Measurements from ENCODE around the gene BRF1. TPM values are rescaled to one million over a fixed set of nuclear protein-coding genes. Genes with fewer than 3 reads are reported as not detected.

Gene BRF1
- polyA plus RNA-seq, 4 donors: 18.4 to 28.0 (median 20.2) TPM

DNA sequence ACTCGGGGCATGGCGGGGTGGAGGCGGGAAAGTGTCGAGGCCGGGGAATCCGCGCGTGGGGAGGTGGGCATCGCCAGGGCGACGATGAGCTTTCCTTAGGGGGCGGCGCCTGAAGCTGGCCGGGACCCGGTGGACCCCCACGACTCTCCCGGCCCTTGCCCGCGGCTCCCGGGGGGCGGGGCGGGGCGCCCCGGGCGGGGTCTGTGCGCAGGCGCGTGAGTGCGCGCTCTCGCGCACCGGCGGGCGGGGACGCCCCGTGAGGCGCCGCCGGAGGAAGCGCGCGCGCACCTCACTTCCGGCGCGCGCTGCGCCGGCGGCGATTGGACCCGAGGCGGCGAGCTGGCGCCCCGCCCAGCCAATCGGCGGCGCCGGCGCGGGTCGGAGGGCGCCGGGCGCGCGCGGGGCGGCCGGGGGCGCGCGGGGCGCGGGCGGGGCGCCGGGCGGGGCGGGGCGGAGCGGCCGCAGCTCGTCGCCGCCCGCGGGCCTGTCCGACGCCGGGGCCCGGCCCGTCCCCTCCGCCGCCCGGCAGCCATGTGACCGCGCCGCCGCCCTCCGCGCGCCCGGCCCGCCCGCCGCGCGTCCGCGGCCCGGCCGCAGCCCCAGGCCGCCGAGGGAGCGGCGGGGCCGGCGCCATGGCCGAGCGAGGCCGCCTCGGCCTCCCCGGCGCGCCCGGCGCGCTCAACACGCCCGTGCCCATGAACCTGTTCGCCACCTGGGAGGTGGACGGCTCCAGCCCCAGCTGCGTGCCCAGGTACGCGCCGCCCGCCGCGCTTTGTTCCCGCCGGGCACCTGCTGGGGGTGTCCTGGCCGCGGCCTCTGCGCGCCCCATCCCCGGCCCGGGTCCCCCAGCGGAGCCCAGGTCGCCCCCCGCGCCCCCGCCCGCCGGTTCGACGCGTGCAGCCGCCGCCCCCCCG lies 13.7 kb upstream of the BRF1 start, which contains the start of gene PACS2:
Gene PACS2, plus strand, starts transcription at position 462 of the 914 bp plus-strand sequence. Its CDS starts 171 bp downstream, at position 633.
- Histone ChIP-seq H3K27ac (ENCODE audit: low read depth in 1 of 3, low read length in 2 of 3) (peak within 1 kb of the TSS; percentile 71 to 88 (median 83)), H3K27me3 (ENCODE audit: control insufficient read depth in 3 of 3, insufficient read depth in 3 of 3, low read length in 3 of 3) (no peaks in the 10 kb centered on the region), H3K9me3 (ENCODE audit: control insufficient read depth in 2 of 2, insufficient read depth in 1 of 2, low read depth in 1 of 2, low read length in 1 of 2) (no peaks in the 10 kb centered on the region), H3K4me1 (ENCODE audit: control insufficient read depth in 3 of 3, insufficient read depth in 2 of 3, low read depth in 1 of 3, low read length in 2 of 3) (peaks cover 0 to 13% (median 4%) of the 10 kb centered on the region in 3 donors), H3K36me3 (ENCODE audit: control insufficient read depth in 3 of 3, insufficient read depth in 2 of 3, low read depth in 1 of 3, low read length in 3 of 3) (peaks cover 0 to 3% (median 0%) of the 10 kb centered on the region in 3 donors), H3K4me3 (ENCODE audit: low read depth in 1 of 3, low read length in 3 of 3) (peak within 1 kb of the TSS; percentile 65 to 99 (median 71))
- no peak for FAIRE-seq
- peak; percentile 86 to 92 for DNase-seq
- 0 to 1% (median 0%) methylated on average over 28 to 163 of the region's 163 CpGs for WGBS, 3 donors

DNA sequence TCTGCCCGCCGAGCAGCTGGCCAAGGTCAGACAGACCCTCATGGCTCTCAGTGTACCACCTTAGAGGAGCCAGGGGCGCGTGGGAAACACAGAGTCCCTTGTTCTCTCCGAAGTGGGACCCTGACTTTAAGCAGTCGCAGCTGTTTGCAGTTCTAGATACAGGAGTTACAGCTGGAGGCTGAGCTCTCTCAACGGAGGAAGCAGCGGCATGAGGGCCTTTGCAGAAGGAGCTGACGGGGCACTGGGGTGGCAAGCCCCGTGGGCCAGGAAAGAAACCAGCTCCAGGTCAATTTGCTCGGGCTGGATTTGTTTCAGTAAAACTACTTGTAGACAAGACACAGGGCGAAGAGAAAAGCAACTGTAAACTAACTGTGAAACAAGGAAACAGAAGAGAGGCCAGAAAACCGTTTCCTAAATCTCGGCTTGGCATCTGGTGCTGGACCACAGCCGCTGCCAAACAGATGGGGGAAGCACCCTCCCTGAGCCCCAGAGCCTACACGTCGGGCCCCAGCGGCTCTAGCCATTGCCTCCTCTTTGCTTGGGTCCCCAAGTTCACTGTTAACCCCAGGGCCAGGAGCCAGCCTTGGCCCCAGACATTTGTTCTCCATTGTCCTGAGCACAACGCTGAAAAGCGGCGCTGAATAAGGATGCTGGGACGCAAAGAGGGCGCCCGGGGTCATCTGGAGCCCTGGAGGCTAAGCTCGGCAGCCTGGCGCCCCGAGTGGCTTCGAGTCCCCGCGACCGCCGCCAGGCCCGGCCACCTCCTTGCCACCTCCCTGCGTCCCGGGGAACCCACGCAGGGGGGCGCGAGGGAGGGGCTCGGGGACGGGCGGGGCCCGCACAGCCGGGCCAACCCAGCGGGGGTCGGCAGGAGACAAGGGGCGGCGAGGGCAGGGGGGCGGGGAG lies 12.8 kb upstream of the BRF1 start:
- DNase-seq: peak in 1 of 2 donors; percentile 26
- no peak for FAIRE-seq

DNA sequence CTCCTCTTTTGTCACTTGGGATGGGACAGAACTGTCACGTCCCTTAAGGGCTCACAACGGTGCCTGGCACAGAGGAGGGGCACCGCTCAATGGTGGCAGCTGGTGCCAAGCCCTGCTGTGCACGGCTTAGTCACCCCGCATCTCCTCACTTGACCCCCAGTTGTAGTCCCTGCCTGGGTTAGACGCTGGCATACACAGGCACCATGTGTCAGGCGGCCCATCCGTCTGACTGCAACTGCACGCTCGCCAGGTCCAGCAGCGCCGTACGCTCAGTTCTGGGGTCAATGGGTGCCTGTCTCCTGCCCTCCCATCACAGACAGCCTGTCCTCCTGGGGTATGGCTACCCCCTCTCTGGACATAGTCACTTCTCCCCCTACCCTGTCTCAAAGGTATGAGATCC lies 12.2 kb upstream of the BRF1 start:
- Histone ChIP-seq H3K27me3 (ENCODE audit: control insufficient read depth in 3 of 3, insufficient read depth in 3 of 3, low read length in 3 of 3) (no peaks in the 10 kb centered on the region), H3K27ac (ENCODE audit: low read depth in 1 of 3, low read length in 2 of 3) (peak overlapping the region in 1 of 3 donors; percentile 71), H3K9me3 (ENCODE audit: control insufficient read depth in 2 of 2, insufficient read depth in 1 of 2, low read depth in 1 of 2, low read length in 1 of 2) (no peaks in the 10 kb centered on the region), H3K36me3 (ENCODE audit: control insufficient read depth in 3 of 3, insufficient read depth in 2 of 3, low read depth in 1 of 3, low read length in 3 of 3) (peaks cover 0 to 3% (median 0%) of the 10 kb centered on the region in 3 donors), H3K4me1 (ENCODE audit: control insufficient read depth in 3 of 3, insufficient read depth in 2 of 3, low read depth in 1 of 3, low read length in 2 of 3) (peaks cover 0 to 13% (median 4%) of the 10 kb centered on the region in 3 donors), H3K4me3 (ENCODE audit: low read depth in 1 of 3, low read length in 3 of 3) (no peak overlapping the region)
- FAIRE-seq (no peak), DNase-seq (no peak)
- 88 to 92% (median 90%) methylated on average over 13 of the region's 13 CpGs for WGBS, 3 donors

More for the DNA sequence above, 12.8 kb upstream of the BRF1 start:
- Histone ChIP-seq H3K27me3 (ENCODE audit: control insufficient read depth in 3 of 3, insufficient read depth in 3 of 3, low read length in 3 of 3) (no peaks in the 10 kb centered on the region), H3K27ac (ENCODE audit: low read depth in 1 of 3, low read length in 2 of 3) (peak overlapping the region; percentile 50 to 83 (median 71)), H3K36me3 (ENCODE audit: control insufficient read depth in 3 of 3, insufficient read depth in 2 of 3, low read depth in 1 of 3, low read length in 3 of 3) (peaks cover 0 to 3% (median 0%) of the 10 kb centered on the region in 3 donors), H3K4me3 (ENCODE audit: low read depth in 1 of 3, low read length in 3 of 3) (peak overlapping the region; percentile 43 to 89 (median 62)), H3K4me1 (ENCODE audit: control insufficient read depth in 3 of 3, insufficient read depth in 2 of 3, low read depth in 1 of 3, low read length in 2 of 3) (peaks cover 0 to 13% (median 4%) of the 10 kb centered on the region in 3 donors), H3K9me3 (ENCODE audit: control insufficient read depth in 2 of 2, insufficient read depth in 1 of 2, low read depth in 1 of 2, low read length in 1 of 2) (no peaks in the 10 kb centered on the region)
- 16 to 23% (median 23%) methylated on average over 44 to 48 of the region's 48 CpGs for WGBS, 3 donors

DNA sequence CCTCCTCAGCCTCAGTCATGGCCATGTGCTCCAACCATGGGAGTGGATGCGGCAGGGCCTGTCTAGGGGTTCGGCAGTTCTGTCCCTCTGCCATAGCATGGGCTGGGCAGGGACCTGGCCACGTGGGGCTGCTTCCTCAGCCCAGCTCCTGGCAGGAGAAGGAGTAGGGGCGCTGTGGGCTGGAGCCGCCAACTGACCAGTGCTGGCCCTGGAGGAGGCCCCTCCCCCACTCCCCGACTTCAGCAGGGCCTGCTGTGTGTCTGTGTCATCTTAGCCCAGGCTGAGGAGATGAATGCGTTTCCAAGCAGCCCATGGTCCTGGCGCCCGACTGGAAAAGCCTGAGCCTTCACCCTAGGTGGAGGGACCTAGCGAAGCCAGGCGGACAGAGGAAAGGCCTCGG lies 11.0 kb upstream of the BRF1 start:
- Histone ChIP-seq H3K4me3 (ENCODE audit: low read depth in 1 of 3, low read length in 3 of 3) (no peak overlapping the region), H3K36me3 (ENCODE audit: control insufficient read depth in 3 of 3, insufficient read depth in 2 of 3, low read depth in 1 of 3, low read length in 3 of 3) (peaks cover 0 to 4% (median 0%) of the 10 kb centered on the region in 3 donors), H3K27me3 (ENCODE audit: control insufficient read depth in 3 of 3, insufficient read depth in 3 of 3, low read length in 3 of 3) (no peaks in the 10 kb centered on the region), H3K9me3 (ENCODE audit: control insufficient read depth in 2 of 2, insufficient read depth in 1 of 2, low read depth in 1 of 2, low read length in 1 of 2) (no peaks in the 10 kb centered on the region), H3K27ac (ENCODE audit: low read depth in 1 of 3, low read length in 2 of 3) (no peak overlapping the region), H3K4me1 (ENCODE audit: control insufficient read depth in 3 of 3, insufficient read depth in 2 of 3, low read depth in 1 of 3, low read length in 2 of 3) (peaks cover 0 to 13% (median 2%) of the 10 kb centered on the region in 3 donors)
- no peak for FAIRE-seq
- no peak for DNase-seq
- 86 to 91% (median 89%) methylated on average over 12 of the region's 12 CpGs for WGBS, 3 donors

- H3K36me3 ChIP-seq (ENCODE audit: control insufficient read depth in 3 of 3, insufficient read depth in 2 of 3, low read depth in 1 of 3, low read length in 3 of 3): peaks cover 0 to 5% (median 0%) of the 10 kb centered on the region in 3 donors
- 86 to 95% (median 95%) methylated on average over 8 of the region's 8 CpGs for WGBS, 3 donors
- DNase-seq (no peak), FAIRE-seq (no peak)
- H3K4me1 ChIP-seq (ENCODE audit: control insufficient read depth in 3 of 3, insufficient read depth in 2 of 3, low read depth in 1 of 3, low read length in 2 of 3): peaks cover 0 to 12% (median 0%) of the 10 kb centered on the region in 3 donors
- no peaks in the 10 kb centered on the region for H3K9me3 ChIP-seq (ENCODE audit: control insufficient read depth in 2 of 2, insufficient read depth in 1 of 2, low read depth in 1 of 2, low read length in 1 of 2)
- no peak overlapping the region for H3K27ac ChIP-seq (ENCODE audit: low read depth in 1 of 3, low read length in 2 of 3)
- no peaks in the 10 kb centered on the region for H3K27me3 ChIP-seq (ENCODE audit: control insufficient read depth in 3 of 3, insufficient read depth in 3 of 3, low read length in 3 of 3)
- no peak overlapping the region for H3K4me3 ChIP-seq (ENCODE audit: low read depth in 1 of 3, low read length in 3 of 3)
Observed at GRCh38 chr14:105309371-105309770, 8.6 kb upstream of the BRF1 start.

DNA sequence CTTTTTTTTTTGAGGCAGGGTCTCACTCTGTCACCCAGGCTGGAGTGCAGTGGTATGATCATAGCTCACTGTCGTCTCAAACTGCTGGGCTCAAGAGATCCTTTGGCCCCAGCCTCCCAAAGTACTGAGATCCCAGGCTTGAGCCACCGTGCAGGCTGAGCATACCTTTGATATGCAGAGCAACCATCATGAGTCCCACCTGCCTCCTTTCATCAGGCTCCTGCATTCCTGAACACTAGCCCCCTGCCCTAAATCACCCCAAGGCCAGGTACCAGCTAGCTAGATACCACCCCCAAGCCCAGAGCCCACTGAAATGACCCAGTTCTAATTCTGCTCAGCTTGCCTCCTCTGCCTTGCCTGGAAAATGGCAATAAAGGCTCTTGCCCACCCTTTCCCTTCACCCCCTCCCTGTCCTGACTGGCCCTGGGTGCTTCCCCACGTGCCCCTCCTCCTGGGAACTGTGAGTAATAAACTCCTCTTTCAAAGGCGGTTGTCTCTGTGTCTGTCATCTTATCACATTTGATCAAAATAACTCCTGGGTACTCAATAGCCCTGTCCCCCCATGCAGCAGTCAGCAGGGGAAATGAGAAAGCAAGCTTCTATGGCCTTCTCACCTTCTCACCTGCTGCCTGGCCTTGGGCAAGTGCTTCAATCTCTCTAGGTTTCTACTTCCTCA lies 6.4 kb upstream of the BRF1 start:
- Histone ChIP-seq H3K4me3 (ENCODE audit: low read depth in 1 of 3, low read length in 3 of 3) (no peak overlapping the region), H3K27ac (ENCODE audit: low read depth in 1 of 3, low read length in 2 of 3) (no peak overlapping the region), H3K27me3 (ENCODE audit: control insufficient read depth in 3 of 3, insufficient read depth in 3 of 3, low read length in 3 of 3) (no peaks in the 10 kb centered on the region), H3K4me1 (ENCODE audit: control insufficient read depth in 3 of 3, insufficient read depth in 2 of 3, low read depth in 1 of 3, low read length in 2 of 3) (peaks cover 0 to 8% (median 0%) of the 10 kb centered on the region in 3 donors), H3K36me3 (ENCODE audit: control insufficient read depth in 3 of 3, insufficient read depth in 2 of 3, low read depth in 1 of 3, low read length in 3 of 3) (peaks cover 0 to 8% (median 0%) of the 10 kb centered on the region in 3 donors), H3K9me3 (ENCODE audit: control insufficient read depth in 2 of 2, insufficient read depth in 1 of 2, low read depth in 1 of 2, low read length in 1 of 2) (no peaks in the 10 kb centered on the region)
- DNase-seq: no peak
- WGBS, 3 donors: 83 to 95% (median 83%) methylated on average over 4 of the region's 4 CpGs
- FAIRE-seq: no peak

DNA sequence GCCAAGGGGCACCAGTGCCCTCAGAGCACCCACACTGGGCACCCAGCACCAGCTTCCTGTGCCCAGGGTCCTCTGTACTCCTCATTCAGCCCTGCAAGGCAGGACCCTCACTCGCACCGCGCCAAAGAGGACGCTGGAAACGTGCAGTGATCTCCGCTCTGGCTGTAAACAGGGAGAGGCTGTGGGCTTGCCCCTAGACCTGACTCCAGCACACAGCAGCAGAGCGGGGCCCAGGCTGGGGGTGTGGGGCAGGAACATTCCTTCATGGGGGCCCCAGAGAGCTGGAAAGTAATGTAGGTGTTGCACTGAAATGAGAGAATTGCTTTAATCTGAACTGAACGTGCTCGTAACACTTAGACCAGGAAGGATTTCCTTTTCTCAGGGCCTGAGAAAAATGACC lies 5.0 kb upstream of the BRF1 start:
- peaks cover 0 to 8% (median 0%) of the 10 kb centered on the region in 3 donors for H3K36me3 ChIP-seq (ENCODE audit: control insufficient read depth in 3 of 3, insufficient read depth in 2 of 3, low read depth in 1 of 3, low read length in 3 of 3)
- peaks cover 0 to 8% (median 0%) of the 10 kb centered on the region in 3 donors for H3K4me1 ChIP-seq (ENCODE audit: control insufficient read depth in 3 of 3, insufficient read depth in 2 of 3, low read depth in 1 of 3, low read length in 2 of 3)
- H3K27ac ChIP-seq (ENCODE audit: low read depth in 1 of 3, low read length in 2 of 3): peak overlapping the region in 1 of 3 donors; percentile 28
- no peak for FAIRE-seq
- peak in 1 of 2 donors; percentile 64 for DNase-seq
- WGBS, 3 donors: 73 to 85% (median 81%) methylated on average over 9 of the region's 9 CpGs
- no peaks in the 10 kb centered on the region for H3K27me3 ChIP-seq (ENCODE audit: control insufficient read depth in 3 of 3, insufficient read depth in 3 of 3, low read length in 3 of 3)
- H3K9me3 ChIP-seq (ENCODE audit: control insufficient read depth in 2 of 2, insufficient read depth in 1 of 2, low read depth in 1 of 2, low read length in 1 of 2): no peaks in the 10 kb centered on the region
- H3K4me3 ChIP-seq (ENCODE audit: low read depth in 1 of 3, low read length in 3 of 3): no peak overlapping the region

All from small intestine (tissue), 7 donors.